Hematopoietic multipotent progenitor cell treated with erythropoietin and hydrocortisone succinate and interleukin-3 and kit ligand, for 8 days (in vitro differentiated cells): ENCODE data around the gene FSTL4.

ENCODE experiments used
- DNase-seq: peaks from one replicate; pipeline ENCODE4 v3.0.0-alpha.2; 2015

The FSTL4 gene

GRCh38 chr5:133360693-133361472, 251.5 kb downstream of the FSTL4 start:
- DNase-seq, result no peak

GRCh38 chr5:133359861-133360260, 252.5 kb downstream of the FSTL4 start:
- no peak for DNase-seq

GRCh38 chr5:133358271-133358670, 254.1 kb downstream of the FSTL4 start:
- DNase-seq, result no peak

DNA sequence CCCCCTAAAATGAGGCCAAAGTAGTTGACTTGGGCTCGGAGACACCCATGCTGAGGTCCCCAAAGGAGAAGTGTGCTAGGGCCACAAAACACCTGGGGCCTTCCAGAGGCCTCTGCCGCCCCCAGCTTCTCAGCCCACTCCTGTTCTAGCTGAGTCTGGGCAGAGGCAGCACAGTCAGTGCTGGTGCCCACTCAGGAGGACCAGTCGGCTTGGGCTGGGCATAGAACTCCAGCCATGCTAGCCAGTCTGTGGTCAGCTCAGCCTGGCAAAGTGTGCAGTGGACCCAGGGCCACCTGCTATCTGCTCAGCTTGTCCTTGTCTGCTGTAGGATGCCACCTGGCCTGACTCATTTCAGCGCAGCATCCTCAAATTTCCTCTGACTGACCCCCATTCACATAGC, 254.6 kb downstream of the FSTL4 start:
- DNase-seq, result no peak

GRCh38 chr5:133356984-133357421, 255.3 kb downstream of the FSTL4 start:
- DNase-seq, result no peak

DNA sequence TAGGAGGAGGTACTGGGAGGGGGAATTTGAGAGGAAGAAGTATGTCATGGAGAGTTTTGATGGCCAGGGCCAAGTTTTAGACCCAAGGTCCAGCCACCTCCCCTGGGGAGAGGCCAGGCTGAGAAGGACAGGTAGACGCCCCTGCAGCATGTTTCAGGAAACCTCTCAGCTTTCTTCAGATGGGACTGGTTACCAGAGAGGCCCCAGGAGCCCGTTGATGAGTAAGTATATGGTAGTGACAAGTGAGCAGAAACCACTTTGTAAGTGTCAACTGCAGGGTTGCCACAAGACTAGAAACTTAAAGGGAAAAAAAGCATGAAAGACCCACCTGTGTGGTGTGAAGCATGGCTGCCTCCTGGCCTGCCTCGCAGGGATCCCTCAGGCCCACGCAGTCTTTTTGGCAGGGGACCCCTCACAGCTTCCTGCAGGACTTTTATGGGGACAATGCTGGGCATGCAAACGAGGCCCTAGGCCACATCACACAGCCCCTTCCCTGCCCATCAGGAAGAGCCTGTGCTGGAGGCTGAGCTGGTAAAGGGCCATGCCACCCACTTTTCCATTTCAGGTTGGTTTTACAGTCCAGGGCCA, 255.9 kb downstream of the FSTL4 start:
- DNase-seq, result no peak

DNA sequence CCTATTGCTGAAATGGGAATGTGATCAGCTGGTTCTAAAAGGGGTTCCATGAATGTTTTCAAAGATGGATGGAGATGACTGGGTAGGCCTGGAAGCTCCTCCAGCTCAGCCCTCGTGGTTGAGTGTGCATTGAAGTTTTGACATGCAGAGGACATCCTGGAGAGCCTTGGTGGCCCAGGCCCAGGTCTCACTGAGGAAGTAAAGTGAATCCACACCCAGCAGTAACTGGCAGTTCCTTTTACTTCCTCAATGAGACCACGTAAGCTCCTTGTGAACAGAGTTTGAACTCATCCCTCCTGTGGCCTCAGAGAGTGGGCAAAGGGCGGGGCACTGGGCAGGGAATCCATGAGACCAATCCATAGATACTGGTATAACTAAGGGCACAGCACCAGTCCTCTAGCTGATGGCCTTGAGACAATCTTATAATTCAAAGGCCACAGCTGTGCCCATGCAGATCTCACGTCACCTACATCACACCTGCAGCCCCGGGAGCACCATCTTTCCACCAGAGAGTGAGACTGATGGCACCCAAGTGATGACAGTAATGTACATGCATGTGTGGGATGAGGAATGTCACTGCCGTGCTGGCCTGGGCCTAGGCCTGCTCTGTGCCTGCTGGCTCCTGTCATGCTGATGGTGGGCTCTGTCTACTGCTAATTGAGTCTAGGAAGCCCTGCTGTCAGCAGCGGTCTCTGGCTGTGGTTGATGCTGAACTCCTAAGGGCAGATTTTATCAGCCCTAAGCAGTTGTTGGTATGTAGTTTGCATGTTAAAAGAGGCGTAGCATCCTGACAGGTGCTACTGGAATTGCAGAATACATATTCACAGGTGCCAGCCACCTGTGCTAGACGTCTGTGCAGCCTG, 257.8 kb downstream of the FSTL4 start:
- DNase-seq, result no peak

- DNase-seq, result no peak
Observed at GRCh38 chr5:133353741-133354140, 258.6 kb downstream of the FSTL4 start.

DNA sequence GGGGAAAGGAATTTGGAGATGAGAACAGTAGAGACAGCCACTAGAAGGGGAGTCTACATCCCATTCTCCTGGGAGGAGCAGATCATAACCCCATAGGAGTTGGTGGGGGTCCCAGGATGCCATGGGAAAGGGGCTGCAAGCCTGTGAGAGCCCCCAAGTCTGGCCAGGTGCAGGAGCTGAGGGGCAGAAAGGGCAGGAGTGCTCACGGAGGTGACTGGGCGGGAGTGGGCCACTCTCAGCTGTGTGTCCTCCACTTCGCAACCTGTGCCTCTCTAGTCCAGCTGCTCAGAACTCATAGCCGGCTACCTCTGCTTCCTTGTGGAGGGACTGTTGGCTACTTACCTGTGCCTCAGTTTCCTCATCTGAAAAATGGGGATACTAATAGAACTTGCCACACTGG, 263.9 kb downstream of the FSTL4 start:
- DNase-seq, result no peak

DNA sequence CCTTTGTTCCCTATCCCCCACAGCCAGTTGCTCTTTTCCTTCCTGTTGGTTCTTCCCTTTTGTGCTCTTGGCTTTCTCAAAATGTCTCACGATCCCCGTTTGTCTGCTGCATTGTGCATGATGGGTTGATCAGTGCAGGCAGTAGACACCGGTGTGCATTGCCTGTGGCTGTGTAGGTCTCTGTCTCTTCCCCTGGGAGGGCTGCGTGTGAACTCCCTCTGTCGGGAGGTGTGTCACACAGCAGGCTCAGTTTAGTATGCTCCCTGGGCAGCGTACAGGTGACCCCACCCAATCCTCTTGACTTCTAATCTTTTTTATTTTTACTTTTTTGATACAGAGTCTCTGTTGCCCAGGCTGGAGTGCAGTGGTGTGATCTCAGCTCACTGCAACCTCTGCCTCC, 265.3 kb downstream of the FSTL4 start:
- peak; percentile 19 for DNase-seq

GRCh38 chr5:133344266-133344665, 268.1 kb downstream of the FSTL4 start:
- DNase-seq, result no peak

DNA sequence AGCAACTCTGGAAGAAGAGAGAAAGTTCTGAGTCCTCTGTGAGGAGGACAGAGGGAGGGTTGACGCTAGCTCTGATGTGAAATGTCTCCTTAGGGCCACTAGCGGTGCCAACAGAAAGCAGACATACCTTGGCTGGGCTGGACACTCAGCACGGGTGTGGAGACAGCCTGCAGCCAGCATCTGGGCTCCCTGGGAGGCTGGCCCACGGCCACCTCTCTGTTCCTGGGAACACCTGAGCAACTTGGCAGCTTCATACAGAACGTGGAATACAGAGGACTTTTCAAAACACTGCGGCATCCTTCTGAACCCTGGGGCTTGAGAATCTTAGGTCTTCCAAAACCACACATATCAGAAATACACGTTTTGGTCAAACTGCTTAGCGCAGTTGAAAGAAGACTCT, 269.1 kb downstream of the FSTL4 start:
- DNase-seq, result no peak

DNA sequence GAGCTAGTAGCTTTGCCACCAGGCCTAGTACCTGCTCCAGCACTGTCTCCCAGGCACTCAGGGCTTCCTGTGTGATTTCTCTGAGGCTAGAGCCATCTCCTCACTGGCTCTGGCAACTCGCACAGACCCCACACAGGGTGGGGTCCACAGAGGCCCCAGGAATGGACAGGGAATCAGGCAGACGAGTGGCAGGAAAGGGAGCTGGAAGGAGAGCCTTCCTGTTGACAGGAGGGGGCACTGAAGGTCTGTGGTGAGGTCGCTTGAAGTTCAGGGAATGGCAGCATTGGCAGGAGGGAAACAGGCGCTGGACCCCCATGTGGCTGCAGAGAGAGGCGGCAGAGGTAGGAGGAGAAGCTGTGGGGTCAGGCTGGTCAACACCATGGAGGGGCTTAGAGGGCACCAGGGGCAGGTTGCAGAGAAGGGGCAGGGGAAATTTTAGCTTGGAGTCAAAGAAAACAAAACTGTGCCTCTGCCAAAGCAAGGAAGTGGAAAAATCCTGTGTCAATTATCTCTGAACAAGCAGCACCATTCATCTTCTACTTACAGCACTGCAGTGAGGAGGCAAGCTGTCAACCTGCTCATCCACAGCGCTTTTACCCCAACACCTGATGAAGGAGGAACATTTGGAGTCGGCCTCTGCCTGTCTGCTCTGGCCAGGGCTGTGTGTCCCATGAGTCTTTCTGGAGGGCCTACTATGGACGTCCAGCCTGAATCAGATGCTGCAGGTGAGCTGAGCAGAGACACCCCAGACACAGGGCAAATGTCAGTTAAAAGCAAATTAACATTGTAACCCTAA, 270.2 kb downstream of the FSTL4 start:
- no peak for DNase-seq

GRCh38 chr5:133341296-133341695, 271.0 kb downstream of the FSTL4 start:
- no peak for DNase-seq

- DNase-seq, result no peak
Observed at GRCh38 chr5:133340822-133341221, 271.5 kb downstream of the FSTL4 start.

DNA sequence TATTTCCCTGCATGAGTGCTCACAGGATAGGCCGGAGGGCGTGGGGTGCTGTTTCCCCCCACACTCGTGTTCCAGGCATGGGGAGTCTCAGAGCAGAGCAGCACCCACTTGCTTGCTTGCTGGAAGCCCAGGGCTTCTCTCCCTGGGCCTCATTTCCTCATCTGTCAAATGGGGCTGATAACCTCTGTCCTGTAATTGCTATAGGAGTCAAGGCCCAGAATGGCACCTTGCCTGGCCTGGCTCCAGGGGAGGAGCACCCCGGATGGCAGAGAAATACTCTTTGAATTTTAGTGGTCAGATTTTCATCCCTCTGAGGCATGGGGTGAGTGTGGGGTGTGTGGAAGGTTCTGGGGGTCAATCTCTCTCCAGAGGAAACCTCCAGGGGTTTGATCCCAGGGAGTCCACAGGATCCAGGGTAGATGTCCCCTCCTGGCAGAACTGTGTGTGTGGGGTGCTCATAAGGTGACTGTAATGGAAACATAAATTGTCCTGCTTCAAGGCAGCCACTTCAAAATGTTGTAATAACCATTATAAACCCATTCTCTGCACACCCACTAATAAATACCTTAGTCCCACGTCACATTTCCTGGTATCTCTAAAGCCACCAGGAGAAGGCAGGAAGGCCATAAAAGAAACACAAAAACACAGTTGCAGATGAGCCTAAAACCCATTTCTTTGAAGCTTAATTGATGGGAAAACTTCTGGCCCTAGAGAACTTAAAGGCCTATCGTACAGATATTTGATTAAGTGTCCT, 272.2 kb downstream of the FSTL4 start:
- DNase-seq, result no peak

- DNase-seq, result no peak
Observed at GRCh38 chr5:133338504-133339355, 273.6 kb downstream of the FSTL4 start.

GRCh38 chr5:133337795-133338445, 274.4 kb downstream of the FSTL4 start:
- no peak for DNase-seq

GRCh38 chr5:133336969-133337410, 275.4 kb downstream of the FSTL4 start:
- DNase-seq, result no peak
